HepG2 (cell line): Measurements from ENCODE around the gene PACS2. TPM values are rescaled to one million over a fixed set of nuclear protein-coding genes. Genes with fewer than 3 reads are reported as not detected.

ENCODE experiments used
- ATRX ChIP-seq: sonication (generic); formaldehyde crosslinking; IDR thresholded peaks from 2 replicates; pipeline ENCODE4 v1.4.0; 2020; ENCODE audit warnings: missing genetic modification reagents, borderline replicate concordance
- BRCA1 ChIP-seq: sonication (generic); formaldehyde crosslinking; IDR thresholded peaks from 2 replicates; pipeline ENCODE4 v1.4.0; 2020; ENCODE audit warnings: missing genetic modification reagents
- HCFC1 ChIP-seq: fragments of 150-350 bp; IDR thresholded peaks from 2 replicates; pipeline ENCODE4 v1.6.1; 2014; ENCODE audit warnings: low read depth, low read length
- HNRNPH1 ChIP-seq: fragments of 200-400 bp; formaldehyde crosslinking; optimal IDR thresholded peaks from 2 replicates; pipeline ENCODE3; 2017; ENCODE audit warnings: mild to moderate bottlenecking, low read depth, low read length
- HOXA3 ChIP-seq: sonication (generic); formaldehyde crosslinking; IDR thresholded peaks from 2 replicates; pipeline ENCODE4 v1.5.0; 2020; ENCODE audit warnings: missing genetic modification reagents
- IRF2 ChIP-seq: IDR thresholded peaks from 2 replicates; pipeline ENCODE4 v1.6.1; 2018; ENCODE audit warnings: missing genetic modification reagents, missing compliant biosample characterization
- KMT2A ChIP-seq: sonication (generic); formaldehyde crosslinking; IDR thresholded peaks from 2 replicates; pipeline ENCODE4 v1.4.0; 2020; ENCODE audit warnings: missing genetic modification reagents
- MAFF ChIP-seq: IDR thresholded peaks from 2 replicates; pipeline ENCODE4 v1.6.1; 2011; ENCODE audit warnings: low read depth, low read length, improper control_type of control experiment
- MXI1 ChIP-seq: IDR thresholded peaks from 3 replicates; pipeline ENCODE4 v1.6.1; 2012; ENCODE audit warnings: low read depth, low read length, inconsistent platforms, borderline replicate concordance
- NAIF1 ChIP-seq: sonication (generic); formaldehyde crosslinking; IDR thresholded peaks from 2 replicates; pipeline ENCODE4 v1.5.0; 2020; ENCODE audit warnings: mild to moderate bottlenecking, missing genetic modification reagents, borderline replicate concordance
- NFIB ChIP-seq: sonication (generic); formaldehyde crosslinking; IDR thresholded peaks from 2 replicates; pipeline ENCODE4 v1.9.0; 2021; ENCODE audit warnings: missing genetic modification reagents, mild to moderate bottlenecking, borderline replicate concordance
- PRMT3 ChIP-seq: sonication (generic); formaldehyde crosslinking; IDR thresholded peaks from 2 replicates; pipeline ENCODE4 v1.8.1; 2022; ENCODE audit warnings: low read depth, mild to moderate bottlenecking, moderate library complexity, missing genetic modification reagents, borderline replicate concordance
- RAD21 ChIP-seq: fragments of 450-650 bp; formaldehyde crosslinking; IDR thresholded peaks from 2 replicates; pipeline ENCODE4 v1.5.0; 2020; ENCODE audit warnings: mild to moderate bottlenecking
- RFXAP ChIP-seq: sonication (generic); formaldehyde crosslinking; IDR thresholded peaks from 2 replicates; pipeline ENCODE4 v1.4.0; 2020; ENCODE audit warnings: missing genetic modification reagents, borderline replicate concordance
- SETDB1 ChIP-seq: sonication (generic); formaldehyde crosslinking; IDR thresholded peaks from 2 replicates; pipeline ENCODE4 v1.5.1; 2020; ENCODE audit warnings: missing genetic modification reagents, mild to moderate bottlenecking, borderline replicate concordance
- STAG1 ChIP-seq: sonication (generic); formaldehyde crosslinking; IDR thresholded peaks from 2 replicates; pipeline ENCODE4 v1.4.0; 2020; ENCODE audit warnings: missing genetic modification reagents
- TBP ChIP-seq: sonication (generic); formaldehyde crosslinking; IDR thresholded peaks from 2 replicates; pipeline ENCODE4 v1.5.0; 2020; ENCODE audit warnings: missing genetic modification reagents
- U2AF1 ChIP-seq: fragments of 200-400 bp; formaldehyde crosslinking; optimal IDR thresholded peaks from 2 replicates; pipeline ENCODE3; 2017; ENCODE audit warnings: mild to moderate bottlenecking, low read depth, low read length
- ZNF572 ChIP-seq: sonication (generic); formaldehyde crosslinking; IDR thresholded peaks from 2 replicates; pipeline ENCODE4 v1.5.1; 2020; ENCODE audit warnings: mild to moderate bottlenecking, missing genetic modification reagents
- ZSCAN31 ChIP-seq: sonication (generic); formaldehyde crosslinking; IDR thresholded peaks from 2 replicates; pipeline ENCODE4 v1.5.0; 2020; ENCODE audit warnings: low read depth, mild to moderate bottlenecking, missing genetic modification reagents
- polyA plus RNA-seq, 8 experiments: library from polyadenylated mRNA; depleted of rRNA in 3 of 8; stranded (reverse) in 7 of 8; unstranded in 1 of 8; fragments of >200 nt; fragmentation: Illumina TruSeq in 4 of 8; extraction: Trizol in 4 of 8; gene quantifications; 2 replicates each; pipeline versions ENCODE4 v1.2.1 to v1.2.3, GENCODE V29; 2011 to 2016; ENCODE audit warnings: low read depth in 4 of 8, missing spikeins in 1 of 8, mixed read lengths in 1 of 8; ENCODE audit not compliant: insufficient read depth in 1 of 8
- total RNA-seq, 5 experiments: library from RNA; depleted of rRNA; stranded (reverse); fragments of >200 nt; fragmentation: Illumina TruSeq; extraction: Trizol; gene quantifications; 2 replicates each; pipeline ENCODE4 v1.2.3, GENCODE V29; 2016; ENCODE audit warnings: low read depth in 1 of 5
- TF ChIP-seq, protein P1 (sequence below): sonication (generic); formaldehyde crosslinking; IDR thresholded peaks from 2 replicates; pipeline ENCODE4 v1.9.0; 2021; ENCODE audit warnings: missing genetic modification reagents, borderline replicate concordance
- TF ChIP-seq, protein P2 (sequence below), 2 experiments: fragments of 450-650 bp in 1 of 2; sonication (generic) in 1 of 2; formaldehyde crosslinking; IDR thresholded peaks; 2 replicates each; pipeline versions ENCODE4 v1.5.0 to v1.8.0; 2020 to 2022; ENCODE audit warnings: mild to moderate bottlenecking in 1 of 2, missing genetic modification reagents in 1 of 2
- TF ChIP-seq, protein P3 (sequence below), 2 experiments: sonication (generic) in 1 of 2; formaldehyde crosslinking in 1 of 2; IDR thresholded peaks; 2 replicates each; pipeline versions ENCODE4 v1.4.0 to v1.6.1; 2018 to 2020; ENCODE audit warnings: missing genetic modification reagents in 2 of 2, borderline replicate concordance in 1 of 2, low read depth in 1 of 2, mild to moderate bottlenecking in 1 of 2, missing biosample characterization in 1 of 2
- TF ChIP-seq, protein P4 (sequence below): sonication (generic); formaldehyde crosslinking; IDR thresholded peaks from 2 replicates; pipeline ENCODE4 v1.8.1; 2022; ENCODE audit warnings: low read depth, mild to moderate bottlenecking, missing genetic modification reagents

Gene PACS2
- total and polyA plus RNA-seq, 2 of the 13 experiments (the other 11 are each of a cell fraction or from before 2014, with no cell fraction given), result 23.6 to 27.6 TPM

DNA sequence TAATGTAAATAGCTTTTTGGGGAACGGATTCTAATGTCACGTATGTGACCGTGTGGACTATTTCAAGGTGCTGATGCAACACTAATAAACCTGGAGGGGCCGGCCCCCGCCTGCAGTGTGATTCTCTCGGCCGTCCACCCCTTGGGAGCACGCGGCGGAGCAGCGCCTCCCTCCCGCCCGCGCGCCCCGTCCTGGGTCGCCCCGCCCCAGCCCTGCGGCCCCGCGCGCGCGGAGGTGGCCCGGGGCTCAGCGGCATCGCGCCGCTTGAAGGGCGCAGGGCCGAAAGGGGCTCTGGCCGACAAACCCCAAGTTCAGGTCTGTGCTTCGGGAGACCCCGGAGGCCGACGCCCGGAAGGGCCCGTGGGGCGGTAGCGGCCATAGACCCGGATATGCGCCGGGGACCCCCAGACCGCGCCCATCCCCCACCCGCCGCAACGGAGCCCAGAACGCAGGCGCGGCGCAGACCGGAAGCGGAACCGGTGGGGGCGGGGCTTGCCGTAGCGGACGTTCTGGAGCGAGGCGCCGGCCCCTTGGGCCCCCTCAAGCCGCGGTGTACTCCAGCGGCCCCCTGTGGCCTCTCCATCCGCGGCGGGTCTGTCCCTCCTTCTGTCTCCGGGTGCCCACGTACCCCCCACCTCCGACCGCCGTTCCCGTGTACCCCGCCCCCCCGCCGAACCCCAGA is 83.6 kb downstream of the PACS2 start, which contains the start of gene TEX22 (continued):
- no peak for TF ChIP-seq PRMT3 (CRISPR knock-in tag)
- TF ChIP-seq HOXA3, result peak; percentile 64; the same call in 1 of the 2 replicates
- no peak for TF ChIP-seq U2AF1
- TF ChIP-seq ATRX (CRISPR knock-in tag), result no peak
- no peak; the same call in 2 of the 3 replicates for TF ChIP-seq MXI1
- no peak for TF ChIP-seq NFIB (CRISPR knock-in tag)
- TF ChIP-seq, protein P1, sequence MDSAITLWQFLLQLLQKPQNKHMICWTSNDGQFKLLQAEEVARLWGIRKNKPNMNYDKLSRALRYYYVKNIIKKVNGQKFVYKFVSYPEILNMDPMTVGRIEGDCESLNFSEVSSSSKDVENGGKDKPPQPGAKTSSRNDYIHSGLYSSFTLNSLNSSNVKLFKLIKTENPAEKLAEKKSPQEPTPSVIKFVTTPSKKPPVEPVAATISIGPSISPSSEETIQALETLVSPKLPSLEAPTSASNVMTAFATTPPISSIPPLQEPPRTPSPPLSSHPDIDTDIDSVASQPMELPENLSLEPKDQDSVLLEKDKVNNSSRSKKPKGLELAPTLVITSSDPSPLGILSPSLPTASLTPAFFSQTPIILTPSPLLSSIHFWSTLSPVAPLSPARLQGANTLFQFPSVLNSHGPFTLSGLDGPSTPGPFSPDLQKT (CRISPR knock-in tag), result no peak
- no peak for TF ChIP-seq MAFF
- TF ChIP-seq, protein P2, sequence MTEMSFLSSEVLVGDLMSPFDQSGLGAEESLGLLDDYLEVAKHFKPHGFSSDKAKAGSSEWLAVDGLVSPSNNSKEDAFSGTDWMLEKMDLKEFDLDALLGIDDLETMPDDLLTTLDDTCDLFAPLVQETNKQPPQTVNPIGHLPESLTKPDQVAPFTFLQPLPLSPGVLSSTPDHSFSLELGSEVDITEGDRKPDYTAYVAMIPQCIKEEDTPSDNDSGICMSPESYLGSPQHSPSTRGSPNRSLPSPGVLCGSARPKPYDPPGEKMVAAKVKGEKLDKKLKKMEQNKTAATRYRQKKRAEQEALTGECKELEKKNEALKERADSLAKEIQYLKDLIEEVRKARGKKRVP (CRISPR knock-in tag; IDR thresholded peaks at IDR 0.05), result peak in 1 of 2 experiments; percentile 37; a peak in 1 of 4 replicates
- TF ChIP-seq BRCA1, result no peak
- no peak for TF ChIP-seq HNRNPH1
- peak; percentile 41; the same call in 1 of the 2 replicates for TF ChIP-seq HCFC1
- TF ChIP-seq SETDB1 (CRISPR knock-in tag), result no peak
- no peak; the same call in 1 of the 2 replicates for TF ChIP-seq RFXAP (CRISPR knock-in tag)
- TF ChIP-seq, protein P3, sequence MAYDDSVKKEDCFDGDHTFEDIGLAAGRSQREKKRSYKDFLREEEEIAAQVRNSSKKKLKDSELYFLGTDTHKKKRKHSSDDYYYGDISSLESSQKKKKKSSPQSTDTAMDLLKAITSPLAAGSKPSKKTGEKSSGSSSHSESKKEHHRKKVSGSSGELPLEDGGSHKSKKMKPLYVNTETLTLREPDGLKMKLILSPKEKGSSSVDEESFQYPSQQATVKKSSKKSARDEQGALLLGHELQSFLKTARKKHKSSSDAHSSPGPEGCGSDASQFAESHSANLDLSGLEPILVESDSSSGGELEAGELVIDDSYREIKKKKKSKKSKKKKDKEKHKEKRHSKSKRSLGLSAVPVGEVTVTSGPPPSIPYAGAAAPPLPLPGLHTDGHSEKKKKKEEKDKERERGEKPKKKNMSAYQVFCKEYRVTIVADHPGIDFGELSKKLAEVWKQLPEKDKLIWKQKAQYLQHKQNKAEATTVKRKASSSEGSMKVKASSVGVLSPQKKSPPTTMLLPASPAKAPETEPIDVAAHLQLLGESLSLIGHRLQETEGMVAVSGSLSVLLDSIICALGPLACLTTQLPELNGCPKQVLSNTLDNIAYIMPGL (CRISPR knock-in tag; IDR thresholded peaks at IDR 0.05; ENCODE audit: borderline replicate concordance in 1 of 2, low read depth in 1 of 2), result peak in 1 of 2 experiments; percentile 40; a peak in 1 of 4 replicates
- no peak for TF ChIP-seq ZNF572 (CRISPR knock-in tag)
- peak; percentile 18; the same call in 1 of the 2 replicates for TF ChIP-seq NAIF1
- TF ChIP-seq ZSCAN31 (CRISPR knock-in tag), result peak; percentile 21; the same call in 1 of the 2 replicates
- no peak for TF ChIP-seq TBP (CRISPR knock-in tag)
- TF ChIP-seq RAD21 (CRISPR knock-in tag), result peak; percentile 46
- no peak for TF ChIP-seq STAG1 (CRISPR knock-in tag)
- TF ChIP-seq, protein P4, sequence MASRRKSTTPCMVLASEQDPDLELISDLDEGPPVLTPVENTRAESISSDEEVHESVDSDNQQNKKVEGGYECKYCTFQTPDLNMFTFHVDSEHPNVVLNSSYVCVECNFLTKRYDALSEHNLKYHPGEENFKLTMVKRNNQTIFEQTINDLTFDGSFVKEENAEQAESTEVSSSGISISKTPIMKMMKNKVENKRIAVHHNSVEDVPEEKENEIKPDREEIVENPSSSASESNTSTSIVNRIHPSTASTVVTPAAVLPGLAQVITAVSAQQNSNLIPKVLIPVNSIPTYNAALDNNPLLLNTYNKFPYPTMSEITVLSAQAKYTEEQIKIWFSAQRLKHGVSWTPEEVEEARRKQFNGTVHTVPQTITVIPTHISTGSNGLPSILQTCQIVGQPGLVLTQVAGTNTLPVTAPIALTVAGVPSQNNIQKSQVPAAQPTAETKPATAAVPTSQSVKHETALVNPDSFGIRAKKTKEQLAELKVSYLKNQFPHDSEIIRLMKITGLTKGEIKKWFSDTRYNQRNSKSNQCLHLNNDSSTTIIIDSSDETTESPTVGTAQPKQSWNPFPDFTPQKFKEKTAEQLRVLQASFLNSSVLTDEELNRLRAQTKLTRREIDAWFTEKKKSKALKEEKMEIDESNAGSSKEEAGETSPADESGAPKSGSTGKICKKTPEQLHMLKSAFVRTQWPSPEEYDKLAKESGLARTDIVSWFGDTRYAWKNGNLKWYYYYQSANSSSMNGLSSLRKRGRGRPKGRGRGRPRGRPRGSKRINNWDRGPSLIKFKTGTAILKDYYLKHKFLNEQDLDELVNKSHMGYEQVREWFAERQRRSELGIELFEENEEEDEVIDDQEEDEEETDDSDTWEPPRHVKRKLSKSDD (CRISPR knock-in tag), result peak; percentile 26; the same call in 1 of the 2 replicates
- TF ChIP-seq IRF2 (CRISPR knock-in tag), result peak; percentile 52; the same call in 1 of the 2 replicates
- peak; percentile 42; the same call in 1 of the 2 replicates for TF ChIP-seq KMT2A (CRISPR knock-in tag)
